IPS DF 4.7 (cell line): Measurements from ENCODE around the gene MRM3.
"Not testable (repeated sequence)": the region's sequence is repeated elsewhere in the genome, so short reads cannot be mapped to it uniquely, and the experiment has no call there.

Experiments
- DNase-seq: peaks from one replicate; pipeline ENCODE4 v3.0.0-alpha.2; 2013; ENCODE audit warnings: low spot score; ENCODE audit errors: extremely low read depth

Gene MRM3, protein sequence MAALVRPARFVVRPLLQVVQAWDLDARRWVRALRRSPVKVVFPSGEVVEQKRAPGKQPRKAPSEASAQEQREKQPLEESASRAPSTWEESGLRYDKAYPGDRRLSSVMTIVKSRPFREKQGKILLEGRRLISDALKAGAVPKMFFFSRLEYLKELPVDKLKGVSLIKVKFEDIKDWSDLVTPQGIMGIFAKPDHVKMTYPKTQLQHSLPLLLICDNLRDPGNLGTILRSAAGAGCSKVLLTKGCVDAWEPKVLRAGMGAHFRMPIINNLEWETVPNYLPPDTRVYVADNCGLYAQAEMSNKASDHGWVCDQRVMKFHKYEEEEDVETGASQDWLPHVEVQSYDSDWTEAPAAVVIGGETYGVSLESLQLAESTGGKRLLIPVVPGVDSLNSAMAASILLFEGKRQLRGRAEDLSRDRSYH

DNA sequence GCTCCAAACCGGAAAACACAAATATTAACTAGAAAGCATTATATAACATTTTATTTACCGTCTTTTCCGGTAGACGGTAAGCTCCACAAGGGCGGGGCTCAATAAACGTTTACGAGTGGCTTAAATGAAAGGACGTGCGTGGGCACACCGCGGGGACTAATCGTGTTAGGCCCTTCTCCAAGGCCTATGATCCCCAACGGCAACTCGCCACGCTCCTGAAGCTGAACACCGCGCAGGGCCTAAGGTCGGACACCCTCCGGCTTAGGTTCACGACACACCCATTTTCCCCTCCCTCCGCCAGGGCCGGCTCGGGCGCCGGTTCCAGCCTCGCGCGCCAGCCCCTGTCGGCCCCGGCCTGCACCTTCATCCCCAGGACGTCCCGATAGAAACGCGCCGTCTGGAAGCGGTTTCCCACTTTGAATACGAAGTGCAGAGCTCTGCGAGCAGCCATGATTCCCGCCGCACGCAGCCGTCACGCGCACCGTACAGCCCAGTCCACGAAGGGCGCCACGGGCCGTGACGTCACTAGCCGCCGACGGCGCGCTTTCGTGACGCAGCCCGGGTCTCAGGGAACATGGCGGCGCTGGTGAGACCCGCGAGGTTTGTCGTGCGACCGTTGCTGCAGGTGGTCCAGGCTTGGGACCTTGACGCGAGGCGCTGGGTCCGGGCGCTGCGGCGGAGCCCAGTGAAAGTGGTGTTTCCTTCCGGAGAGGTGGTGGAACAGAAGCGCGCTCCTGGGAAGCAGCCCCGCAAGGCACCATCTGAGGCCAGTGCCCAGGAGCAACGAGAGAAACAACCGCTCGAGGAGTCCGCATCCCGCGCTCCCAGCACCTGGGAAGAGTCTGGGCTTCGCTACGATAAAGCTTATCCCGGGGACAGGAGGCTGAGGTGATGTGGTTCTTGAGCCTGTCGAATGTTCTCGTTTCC is at the start of gene MRM3, which contains the start of gene GLOD4:
Gene MRM3 (plus strand): TSS at position 549 of the 927 bp plus-strand sequence. CDS start 26 bp downstream, at position 575.
Gene GLOD4 (minus strand): TSS at position 476 of the 927 bp plus-strand sequence. CDS start 25 bp downstream, at position 451.
- DNase-seq, result peak; percentile 25

DNA sequence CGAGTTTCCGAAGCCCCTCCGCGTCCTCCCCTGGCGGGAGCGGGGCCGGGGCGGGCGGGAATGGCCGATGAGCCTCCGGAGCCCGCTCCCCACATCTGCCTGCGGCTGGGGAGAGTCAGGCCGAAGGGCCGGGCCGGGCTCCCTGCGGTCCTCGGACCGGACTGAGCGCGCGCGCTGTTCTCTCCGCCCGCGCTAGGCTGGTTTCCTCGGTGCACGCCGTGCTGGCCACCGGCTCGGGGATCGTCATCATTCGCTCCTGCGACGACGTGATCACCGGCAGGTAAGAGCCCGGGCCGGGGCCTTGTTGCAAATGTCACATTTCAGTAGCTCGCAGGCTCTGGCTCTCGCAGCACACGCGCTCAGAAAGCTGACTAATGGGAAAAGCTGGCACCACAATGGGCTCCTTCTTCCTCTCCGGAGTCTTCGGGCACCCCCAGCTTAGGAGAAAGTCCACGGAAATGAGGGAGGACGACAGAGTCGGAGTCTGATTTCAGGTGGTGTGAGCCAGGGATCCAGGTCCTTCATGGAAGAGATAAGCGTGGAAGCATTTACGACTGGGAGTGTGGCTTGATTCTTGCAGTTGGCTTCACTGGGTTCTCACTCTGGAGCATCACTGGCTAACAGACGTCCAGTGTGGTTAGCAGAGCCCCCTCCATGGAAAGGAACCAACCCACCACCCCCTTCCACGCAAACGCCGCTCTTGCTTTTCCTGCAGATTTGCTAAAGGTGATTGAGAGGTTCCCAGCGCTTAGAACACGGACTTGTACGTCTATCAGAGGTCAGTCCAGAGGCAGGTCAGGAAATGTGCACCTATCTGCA is 49.0 kb upstream of the MRM3 start:
- no peak for DNase-seq

DNA sequence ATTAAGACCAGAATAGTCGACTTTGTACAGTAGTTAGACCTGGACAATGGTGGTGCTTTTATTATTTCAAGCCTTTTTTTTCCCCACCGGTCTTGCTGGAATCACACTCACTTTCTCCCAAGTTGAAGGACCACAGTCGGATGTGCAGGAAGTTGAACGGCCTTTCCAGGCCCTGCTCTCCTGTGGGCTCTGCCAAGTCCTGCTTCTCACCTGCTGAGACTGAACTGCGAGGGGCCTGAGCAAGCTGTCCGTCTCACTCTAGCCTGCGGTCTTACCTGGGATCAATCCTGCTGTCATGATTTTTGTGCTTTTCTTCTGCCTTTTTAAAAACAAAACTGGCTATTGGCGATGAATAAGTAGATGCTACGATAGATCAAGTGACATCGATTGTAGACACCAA is 48.4 kb upstream of the MRM3 start:
- DNase-seq, result no peak

DNA sequence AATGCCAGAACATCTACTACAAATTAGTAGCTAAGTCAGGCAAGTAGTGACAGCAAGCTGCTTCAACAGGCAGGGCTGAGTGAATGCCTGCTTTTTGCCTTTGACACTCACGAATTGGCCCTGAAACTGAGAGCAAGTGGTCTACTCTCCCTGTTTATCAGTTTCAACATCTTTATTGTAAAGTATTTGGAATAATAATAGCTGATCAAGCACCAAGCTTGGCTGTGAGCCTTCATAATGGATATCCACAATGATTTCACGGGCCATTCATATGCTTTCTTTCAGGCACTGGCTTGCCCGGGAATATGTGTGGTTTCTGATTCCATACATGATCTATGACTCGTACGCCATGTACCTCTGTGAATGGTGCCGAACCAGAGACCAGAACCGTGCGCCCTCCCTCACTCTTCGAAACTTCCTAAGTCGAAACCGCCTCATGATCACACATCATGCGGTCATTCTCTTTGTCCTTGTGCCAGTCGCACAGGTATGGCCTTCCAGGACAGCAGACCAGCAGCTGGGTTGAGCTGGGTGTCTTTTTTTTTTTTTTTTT is 44.5 kb upstream of the MRM3 start:
- DNase-seq, result no peak

DNA sequence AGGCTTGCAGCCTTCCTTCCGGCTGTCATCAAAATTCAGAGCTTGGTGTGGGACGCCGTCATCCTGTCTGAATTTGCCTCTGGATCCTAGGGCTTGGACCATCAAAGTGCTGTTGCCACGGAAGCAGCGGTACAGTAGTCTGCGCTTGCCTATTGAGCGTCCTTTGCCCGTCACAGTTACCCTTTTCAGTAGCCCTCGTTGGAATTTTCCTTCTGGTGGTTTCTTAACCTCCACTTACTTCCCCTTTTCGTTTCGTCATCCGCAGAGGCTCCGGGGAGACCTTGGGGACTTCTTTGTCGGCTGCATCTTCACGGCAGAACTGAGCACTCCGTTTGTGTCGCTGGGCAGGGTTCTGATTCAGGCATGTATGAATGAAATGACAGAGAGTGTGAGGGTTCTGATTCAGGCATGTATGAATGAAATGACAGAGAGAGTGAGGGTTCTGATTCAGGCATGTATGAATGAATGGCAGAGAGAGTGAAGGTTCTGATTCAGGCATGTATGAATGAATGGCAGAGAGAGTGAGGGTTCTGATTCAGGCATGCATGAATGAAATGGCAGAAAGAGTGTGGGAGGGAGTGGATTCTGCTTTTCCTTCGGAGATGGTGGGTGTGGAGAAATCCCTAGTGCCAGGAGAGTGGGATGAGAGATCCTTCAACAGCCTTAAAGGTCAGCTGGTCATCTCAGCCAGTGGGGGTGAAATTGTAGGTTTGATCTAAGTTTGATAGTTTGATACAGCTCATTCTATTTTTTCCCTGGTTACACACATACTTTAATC is 41.7 kb upstream of the MRM3 start:
- no peak for DNase-seq

DNA sequence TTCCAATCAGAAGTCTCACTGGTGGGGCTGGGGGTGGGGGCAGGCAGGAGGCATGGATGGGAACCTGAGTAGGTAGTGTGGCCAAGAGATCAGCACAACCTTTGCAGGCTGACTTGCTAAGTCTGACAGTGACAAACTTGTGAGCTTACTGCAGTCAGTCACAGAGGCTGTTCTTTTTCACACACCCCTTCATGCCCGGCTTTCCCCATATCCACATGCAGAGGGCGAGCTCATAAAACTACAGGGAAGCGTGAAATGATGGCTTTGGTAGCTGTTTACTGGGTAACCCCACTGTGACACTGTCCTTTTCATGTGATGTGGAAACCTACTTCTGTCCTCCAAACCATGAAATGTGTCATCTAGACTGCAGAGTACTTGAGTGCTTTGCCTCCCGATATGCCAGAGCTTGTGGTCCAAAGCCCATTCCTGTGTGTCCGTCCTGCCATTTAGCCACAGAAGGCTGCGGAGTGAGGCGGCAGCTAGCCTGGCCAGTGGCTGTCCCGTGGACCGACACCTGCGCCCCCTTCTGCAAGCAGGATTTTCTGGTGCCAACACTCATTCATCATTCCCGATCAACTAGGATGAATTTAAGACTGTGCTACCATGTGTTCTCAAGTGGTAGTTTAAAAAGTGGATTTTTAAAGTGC is 39.9 kb upstream of the MRM3 start:
- DNase-seq, result no peak

DNA sequence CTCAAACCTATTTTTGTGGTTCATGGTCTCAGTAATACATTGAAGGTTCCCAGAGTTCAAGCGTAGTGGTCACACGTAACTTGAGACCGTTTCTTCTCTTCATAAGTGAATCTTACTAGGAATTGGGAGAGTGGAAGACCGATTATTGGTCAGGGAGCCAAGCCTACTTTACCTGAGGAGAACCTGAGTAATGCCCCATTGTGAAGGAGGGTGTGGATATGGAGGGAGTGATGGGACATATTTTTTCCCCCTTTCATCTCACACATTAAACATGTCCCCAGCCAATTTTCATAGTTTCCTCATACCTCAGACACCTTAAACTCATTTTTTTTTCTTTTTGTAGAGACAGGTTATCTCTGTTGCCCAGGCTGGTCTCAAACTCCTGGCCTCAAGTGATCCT is 39.0 kb upstream of the MRM3 start:
- DNase-seq, result no peak

DNA sequence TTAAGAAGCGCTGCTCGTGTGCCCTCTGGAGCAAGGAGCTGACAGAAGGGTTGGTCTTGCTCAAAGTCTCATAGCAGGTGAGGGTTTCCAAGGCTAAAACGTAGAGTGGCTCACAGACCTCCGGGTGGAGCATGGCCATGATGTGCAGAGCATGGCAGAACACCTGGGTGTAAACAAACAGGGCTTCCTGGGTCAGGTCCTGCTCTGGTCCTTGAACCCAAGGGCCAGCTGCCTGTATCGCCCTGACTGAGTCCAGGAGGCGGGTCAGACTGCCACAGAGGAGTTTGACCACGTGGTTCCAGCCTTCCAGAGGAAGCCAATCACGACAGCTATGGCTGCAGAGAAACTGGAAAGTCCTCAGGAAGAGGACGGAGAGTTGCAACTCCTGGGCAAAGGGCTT is 37.2 kb upstream of the MRM3 start:
- no peak for DNase-seq

DNA sequence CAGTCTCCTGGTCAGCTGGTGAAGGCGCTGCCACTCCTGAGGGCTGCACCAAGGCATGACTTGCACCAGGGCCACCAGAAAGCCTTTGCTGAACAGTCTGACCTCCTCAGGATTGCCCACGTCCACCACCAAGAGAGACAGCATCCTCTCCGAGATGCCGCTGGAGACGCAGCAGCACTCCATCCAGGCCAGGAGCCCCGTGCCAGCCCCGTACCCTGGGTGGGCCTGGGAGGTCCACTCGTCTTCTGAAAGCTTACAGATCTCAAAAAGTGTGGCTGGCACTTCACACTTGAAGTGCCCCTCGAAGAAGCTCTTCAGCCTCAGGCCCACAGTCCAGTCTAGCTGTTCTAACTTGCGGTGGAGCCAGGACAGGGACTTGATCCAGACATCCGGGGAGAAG is 36.7 kb upstream of the MRM3 start:
- no peak for DNase-seq

DNA sequence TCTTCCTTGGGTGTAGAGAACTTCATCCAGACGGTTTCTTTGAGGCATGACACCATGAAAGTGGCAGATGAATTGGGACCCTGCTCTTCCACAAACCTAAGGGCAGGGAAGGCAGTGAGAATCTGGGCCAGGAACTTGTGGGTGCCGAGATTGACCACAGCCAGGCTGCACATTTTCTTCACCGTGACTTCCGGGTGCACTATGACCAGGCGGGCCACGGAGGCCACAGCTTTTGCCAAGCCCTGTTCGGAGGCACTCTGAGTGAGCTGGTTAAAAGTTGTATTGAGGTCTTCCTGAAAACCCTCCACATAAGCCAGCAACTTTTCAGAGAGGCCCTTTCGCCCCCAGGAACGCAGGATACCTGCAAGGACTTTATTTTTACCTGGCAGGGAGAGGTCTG is 36.0 kb upstream of the MRM3 start:
- DNase-seq, result no peak

DNA sequence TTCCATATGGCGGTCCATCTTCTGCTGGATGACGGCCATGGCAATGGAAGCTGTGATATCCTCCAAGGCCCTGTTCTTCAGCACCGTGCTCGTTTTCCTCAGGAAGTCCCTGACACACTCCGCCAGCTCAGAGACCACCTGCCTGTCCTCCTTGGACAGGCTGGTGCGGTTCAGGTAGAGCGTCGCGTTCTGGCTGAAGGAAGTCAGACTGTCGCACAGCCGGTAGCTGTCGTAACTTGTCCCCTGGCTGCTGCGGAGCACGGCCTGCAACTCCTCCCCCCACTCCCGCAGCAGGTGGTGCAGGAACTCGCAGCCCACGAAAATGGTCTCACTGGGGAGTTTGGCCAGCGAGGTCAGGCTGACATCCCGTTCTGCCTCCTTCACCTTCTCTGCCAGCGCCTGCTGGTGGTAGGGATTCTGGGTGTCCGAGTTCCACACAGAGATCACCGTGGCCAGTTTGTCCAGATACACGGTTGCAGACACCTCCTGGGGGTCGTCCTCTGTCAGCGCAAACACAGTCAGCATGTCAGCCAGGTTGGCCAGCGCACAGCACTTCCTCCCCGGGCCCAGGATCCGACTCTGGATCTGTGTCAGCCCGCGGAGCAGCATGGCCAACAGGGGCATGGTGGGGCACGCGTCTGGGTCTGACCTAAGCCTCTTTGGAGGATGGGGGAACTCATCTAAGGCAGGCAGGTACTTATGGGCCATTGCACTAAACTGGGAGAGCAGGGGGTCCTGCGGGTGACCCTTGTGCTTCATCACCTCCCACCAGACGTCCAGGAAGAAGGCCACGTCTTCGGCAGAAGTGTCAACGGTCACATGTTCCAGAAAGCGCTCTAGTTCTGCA is 35.1 kb upstream of the MRM3 start:
- no peak for DNase-seq

DNA sequence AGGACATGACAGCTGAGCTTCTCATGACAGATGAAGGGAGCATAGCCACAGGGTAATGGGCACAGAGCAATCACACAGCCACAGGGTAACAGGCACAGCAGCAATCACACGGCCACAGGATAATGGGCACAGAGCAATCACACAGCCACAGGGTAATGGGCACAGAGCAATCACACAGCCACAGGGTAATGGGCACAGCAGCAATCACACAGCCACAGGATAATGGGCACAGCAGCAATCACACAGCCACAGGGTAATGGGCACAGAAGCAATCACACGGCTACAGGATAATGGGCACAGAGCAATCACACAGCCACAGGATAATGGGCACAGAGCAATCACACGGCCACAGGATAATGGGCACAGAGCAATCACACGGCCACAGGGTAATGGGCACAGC is 33.5 kb upstream of the MRM3 start:
- DNase-seq, result not testable (repeated sequence)

DNA sequence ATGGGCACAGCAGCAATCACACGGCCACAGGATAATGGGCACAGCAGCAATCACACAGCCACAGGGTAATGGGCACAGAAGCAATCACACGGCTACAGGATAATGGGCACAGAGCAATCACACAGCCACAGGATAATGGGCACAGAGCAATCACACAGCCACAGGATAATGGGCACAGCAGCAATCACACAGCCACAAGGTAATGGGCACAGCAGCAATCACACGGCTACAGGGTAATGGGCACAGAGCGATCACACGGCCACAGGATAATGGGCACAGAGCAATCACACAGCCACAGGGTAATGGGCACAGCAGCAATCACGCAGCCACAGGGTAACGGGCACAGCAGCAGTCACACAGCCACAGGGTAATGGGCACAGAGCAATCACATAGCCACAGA is 32.8 kb upstream of the MRM3 start:
- not testable (repeated sequence) for DNase-seq

DNA sequence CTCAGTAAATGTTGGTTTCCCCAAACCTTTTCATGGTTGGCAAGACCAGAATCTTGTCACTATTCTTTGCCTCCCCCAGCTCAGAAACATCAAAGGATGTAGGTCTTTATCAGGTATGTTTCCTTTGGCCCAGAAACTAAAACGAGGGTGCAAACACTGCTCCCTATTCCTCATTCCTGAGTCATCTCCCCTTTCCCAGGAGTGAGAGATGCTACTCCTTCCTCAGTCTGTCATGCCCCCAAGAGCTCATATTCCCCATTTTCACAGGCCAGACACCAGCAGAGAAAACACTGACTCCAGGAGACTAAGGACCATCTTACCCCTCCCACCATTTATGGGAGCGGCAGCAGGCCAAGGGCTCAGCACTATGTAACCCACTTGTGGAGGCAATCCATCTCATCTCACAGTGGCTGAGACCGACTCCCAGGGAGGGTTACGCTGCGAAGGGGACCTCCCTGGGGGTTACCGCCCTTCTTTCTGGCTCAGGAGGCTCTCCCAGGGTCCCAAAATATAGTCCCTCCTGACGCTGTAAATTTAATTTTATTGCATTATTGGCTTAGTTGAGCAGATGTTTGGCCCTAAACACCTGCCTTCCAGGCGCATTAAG is 31.6 kb upstream of the MRM3 start:
- DNase-seq, result no peak

DNA sequence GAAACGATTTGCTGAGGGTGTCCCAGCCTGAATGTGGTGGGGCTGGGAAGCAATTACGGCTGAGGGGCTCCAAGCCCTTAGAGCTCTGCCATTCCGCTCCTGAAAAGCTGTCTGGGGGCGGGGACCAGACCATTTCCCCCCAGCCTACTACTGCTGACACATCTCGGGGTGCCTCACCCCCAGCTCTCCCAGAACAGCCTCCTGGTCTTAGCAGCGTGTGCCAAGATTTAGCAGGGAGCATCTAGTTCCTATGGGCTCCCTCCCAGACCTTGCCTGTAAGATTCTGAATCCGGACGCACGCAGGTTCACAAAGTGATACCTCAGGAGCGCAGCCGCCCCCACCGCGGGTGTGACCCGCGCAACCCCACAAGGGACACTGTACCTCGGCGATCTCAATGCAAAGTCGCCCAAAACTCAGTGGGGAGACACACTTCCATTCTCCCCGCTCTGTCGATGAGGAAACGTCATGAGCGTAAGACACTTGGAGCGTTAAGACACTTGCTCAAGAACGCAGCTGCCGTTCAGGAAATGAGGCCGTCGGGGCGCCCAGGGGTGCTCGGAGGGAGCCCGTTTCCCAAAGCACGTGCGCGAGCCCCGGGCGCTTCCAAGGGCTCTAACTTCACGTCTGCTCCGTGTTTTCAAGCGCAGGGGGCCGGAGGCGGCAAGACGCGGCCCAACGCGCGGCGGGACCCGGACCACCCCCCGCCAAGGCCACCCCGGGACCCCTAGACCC is 30.7 kb upstream of the MRM3 start:
- no peak for DNase-seq

DNA sequence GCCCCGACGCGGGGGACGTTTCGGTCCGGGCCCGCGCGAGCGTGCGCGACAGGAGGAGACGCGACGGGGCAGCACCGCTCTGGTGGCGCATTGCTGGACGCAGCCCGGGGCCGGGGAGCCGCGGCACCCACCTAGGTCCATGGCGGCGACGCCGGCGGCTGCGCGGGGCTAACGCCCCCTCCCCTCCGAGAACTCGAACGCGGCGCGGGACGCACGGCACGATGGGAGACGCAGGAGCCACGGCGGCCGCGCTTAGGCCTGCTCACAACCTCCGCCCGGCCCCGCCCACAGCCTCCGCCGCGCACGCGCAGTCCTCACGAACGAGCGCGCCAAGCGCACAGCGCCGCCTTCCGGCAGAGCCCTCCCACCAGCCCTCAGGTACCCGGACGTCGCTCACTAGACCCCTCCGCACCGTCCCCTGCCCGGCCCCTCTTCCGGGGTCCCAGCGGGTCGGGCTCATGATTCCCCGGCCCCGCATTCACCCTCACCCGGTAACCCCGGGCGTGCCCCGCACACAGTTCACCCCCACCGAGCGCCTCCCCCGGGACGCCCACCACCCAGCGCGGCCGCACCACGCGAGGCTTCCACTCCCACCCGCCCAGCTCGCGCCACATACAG is 30.0 kb upstream of the MRM3 start, which contains the start of gene GEMIN4:
Gene GEMIN4 (minus strand): TSS at position 263 of the 618 bp plus-strand sequence. CDS start 122 bp downstream, at position 141.
- peak; percentile 80 for DNase-seq

DNA sequence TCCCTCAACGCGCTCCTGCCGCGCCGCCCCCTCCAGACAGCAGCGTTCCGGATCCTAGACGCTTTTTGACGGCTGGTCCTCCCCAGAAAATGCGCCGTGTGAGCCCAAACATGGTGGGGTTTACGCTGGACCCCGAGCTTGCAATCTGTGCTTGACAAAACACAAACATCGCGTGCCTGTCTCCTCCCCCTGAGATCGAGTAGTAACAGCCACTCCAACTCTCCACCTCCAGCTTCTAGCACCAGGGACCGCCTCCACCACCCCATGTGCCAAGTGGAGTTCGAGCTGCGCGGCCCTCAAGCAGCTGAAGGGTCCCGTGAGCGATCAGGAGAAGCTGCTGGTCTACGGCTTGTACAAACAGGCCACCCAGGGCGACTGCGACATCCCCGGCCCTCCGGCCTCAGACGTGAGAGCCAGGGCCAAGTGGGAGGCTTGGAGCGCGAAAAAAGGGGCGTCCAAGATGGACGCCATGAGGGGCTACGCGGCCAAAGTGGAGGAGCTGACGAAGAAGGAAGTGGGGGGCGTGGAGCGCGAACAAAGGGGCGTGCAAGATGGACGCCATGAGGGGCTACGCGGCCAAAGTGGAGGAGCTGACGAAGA is 29.4 kb upstream of the MRM3 start:
- no peak for DNase-seq
